HepG2 (cell line): Measurements from ENCODE around the gene CBFA2T2. TPM values are rescaled to one million over a fixed set of nuclear protein-coding genes. Genes with fewer than 3 reads are reported as not detected.

Experiments
- ATAC-seq: fragments of 200-7000 bp; cut with Tn5 transposase; 3 replicates; pipeline ENCODE4 v1.9.1; 2020; ENCODE audit warnings: mild to moderate bottlenecking, moderate library complexity
- BruUV-seq: library from RNA; stranded (reverse); fragments of 400-500 nt; replicated peaks from 2 replicates; lab custom pipeline; 2021; lab: Mats Ljungman, UMichigan
- CTCF ChIA-PET: fragments of 300-600 bp; formaldehyde crosslinking; extraction: SDS; loops from one replicate; lab custom pipeline; 2021; ENCODE audit warnings: low total read pairs, inconsistent platforms, low intra/inter-chr PET ratio; lab: Yijun Ruan, JAX
- POLR2A ChIA-PET: fragments of 350-600 bp; sonication (Branson Sonifier 250); formaldehyde crosslinking; loops from one replicate; lab custom pipeline; 2020; ENCODE audit warnings: antibody characterized with exemption, inconsistent platforms; lab: Yijun Ruan, JAX
- DNase-seq: peaks from one replicate; pipeline ENCODE4 v3.0.0-alpha.2; 2015; ENCODE audit warnings: low spot score
- FAIRE-seq: peaks from 3 replicates; lab custom pipeline; 2011; peaks lifted over from hg19 to GRCh38; lab: Jason Lieb, UNC
- H2AFZ ChIP-seq: one replicate; pipeline ENCODE4 v1.6.1; 2011; ENCODE audit warnings: low read length, inconsistent platforms
- H3K27ac ChIP-seq: fragments of 300-600 bp; 3 replicates; pipeline ENCODE4 v1.8.0; 2011; ENCODE audit warnings: mixed run types, mild to moderate bottlenecking, mixed read lengths, low read length, inconsistent platforms; ENCODE audit not compliant: insufficient read depth; ENCODE audit errors: extremely low read length
- H3K27me3 ChIP-seq, 2 experiments: fragments of 200-600 bp in 1 of 2; 2 replicates in 1 of 2; 3 replicates in 1 of 2; pipeline versions ENCODE4 v1.6.0 to v1.8.0; 2011; ENCODE audit warnings: low read length in 2 of 2, mild to moderate bottlenecking in 2 of 2, moderate library complexity in 2 of 2, inconsistent platforms in 1 of 2; ENCODE audit not compliant: insufficient read depth in 2 of 2, control insufficient read depth in 1 of 2
- H3K36me3 ChIP-seq, 2 experiments: fragments of 200-600 bp in 1 of 2; replicated peaks in 1 of 2; 2 replicates in 1 of 2; 3 replicates in 1 of 2; pipeline versions ENCODE4 v1.5.1 to v1.8.0; 2011; ENCODE audit warnings: low read length in 2 of 2, inconsistent platforms in 1 of 2; ENCODE audit not compliant: insufficient read depth in 2 of 2, control insufficient read depth in 1 of 2
- H3K4me1 ChIP-seq: 2 replicates; pipeline ENCODE4 v1.5.1; 2012; ENCODE audit warnings: low read length, inconsistent platforms; ENCODE audit not compliant: insufficient read depth
- H3K4me2 ChIP-seq: 2 replicates; pipeline ENCODE4 v1.6.0; 2011; ENCODE audit warnings: low read depth, low read length, inconsistent platforms
- H3K4me3 ChIP-seq, 3 experiments: fragments of 200-600 bp in 1 of 3; sonication (generic), shearing (Covaris generic) in 1 of 3; replicated peaks in 1 of 3; 2 replicates each; pipeline ENCODE4 v1.5.1; 2011 to 2016; ENCODE audit warnings: low read length in 3 of 3, inconsistent platforms in 2 of 3, low read depth in 2 of 3, mild to moderate bottlenecking in 2 of 3, control low read depth in 1 of 3, mixed read lengths in 1 of 3; ENCODE audit not compliant: insufficient read depth in 1 of 3
- H3K79me2 ChIP-seq: one replicate; pipeline ENCODE4 v1.6.1; 2011; ENCODE audit warnings: low read length, inconsistent platforms; ENCODE audit not compliant: insufficient read depth
- H3K9ac ChIP-seq: 2 replicates; pipeline ENCODE4 v1.6.0; 2011; ENCODE audit warnings: mild to moderate bottlenecking, low read depth, low read length, inconsistent platforms; ENCODE audit not compliant: insufficient read depth
- H3K9me3 ChIP-seq: 2 replicates; pipeline ENCODE4 v1.5.1; 2012; ENCODE audit warnings: mild to moderate bottlenecking, low read length
- H4K20me1 ChIP-seq: 2 replicates; pipeline ENCODE4 v1.6.0; 2011; ENCODE audit warnings: inconsistent platforms, mild to moderate bottlenecking, low read length, moderate library complexity; ENCODE audit not compliant: insufficient read depth
- PHF5A ChIP-seq: IDR thresholded peaks from one replicate; pipeline ENCODE4 v1.6.1; 2018; ENCODE audit warnings: low read depth, missing genetic modification reagents; ENCODE audit not compliant: unreplicated experiment
- ZNF121 ChIP-seq: sonication (generic); formaldehyde crosslinking; IDR thresholded peaks from 2 replicates; pipeline ENCODE4 v1.5.0; 2020; ENCODE audit warnings: mild to moderate bottlenecking, missing genetic modification reagents
- WGBS: methylation state at CpG from one replicate; pipeline ENCODE4 v1.1.6; 2017; ENCODE audit warnings: low lambda C conversion rate; 5-methylcytosine and 5-hydroxymethylcytosine counted together
- in situ Hi-C: cut with HindIII; loops from 2 replicates; pipeline ENCODE4 v1.10.0; 2017; ENCODE audit warnings: low pct_unique_long_range_greater_than_20kb; ENCODE audit not compliant: extremely low pct_ligation_motif_present
- intact Hi-C: fragments of 100-400 bp; cut with micrococcal nuclease; formaldehyde crosslinking; loops from one replicate; pipeline ENCODE4 v1.10.0; 2022; ENCODE audit not compliant: unreplicated experiment
- polyA plus RNA-seq, 8 experiments: library from polyadenylated mRNA; depleted of rRNA in 3 of 8; stranded (reverse) in 7 of 8; unstranded in 1 of 8; fragments of >200 nt; fragmentation: Illumina TruSeq in 4 of 8; extraction: Trizol in 4 of 8; gene quantifications; 2 replicates each; pipeline versions ENCODE4 v1.2.1 to v1.2.3, GENCODE V29; 2011 to 2016; ENCODE audit warnings: low read depth in 4 of 8, missing spikeins in 1 of 8, mixed read lengths in 1 of 8; ENCODE audit not compliant: insufficient read depth in 1 of 8
- total RNA-seq, 5 experiments: library from RNA; depleted of rRNA; stranded (reverse); fragments of >200 nt; fragmentation: Illumina TruSeq; extraction: Trizol; gene quantifications; 2 replicates each; pipeline ENCODE4 v1.2.3, GENCODE V29; 2016; ENCODE audit warnings: low read depth in 1 of 5
- TF ChIP-seq, protein P1 (sequence below): sonication (generic); formaldehyde crosslinking; IDR thresholded peaks from 2 replicates; pipeline ENCODE4 v1.9.0; 2021; ENCODE audit warnings: missing genetic modification reagents, borderline replicate concordance
- TF ChIP-seq, protein P2 (sequence below): sonication (generic); formaldehyde crosslinking; conservative IDR thresholded peaks from 2 replicates; pipeline ENCODE4 v1.8.0; 2022; ENCODE audit warnings: mild to moderate bottlenecking, moderate library complexity, missing genetic modification reagents
- TF ChIP-seq, protein P3 (sequence below): sonication (generic); formaldehyde crosslinking; IDR thresholded peaks from 2 replicates; pipeline ENCODE4 v1.4.0; 2020; ENCODE audit warnings: missing genetic modification reagents
- TF ChIP-seq, protein P4 (sequence below): sonication (generic); formaldehyde crosslinking; IDR thresholded peaks from 2 replicates; pipeline ENCODE4 v1.4.0; 2020; ENCODE audit warnings: mild to moderate bottlenecking, missing genetic modification reagents

CBFA2T2 gene
- total and polyA plus RNA-seq, 2 of the 13 experiments (the other 11 are each of a cell fraction or from before 2014, with no cell fraction given), result 6.3 to 21.2 TPM

DNA sequence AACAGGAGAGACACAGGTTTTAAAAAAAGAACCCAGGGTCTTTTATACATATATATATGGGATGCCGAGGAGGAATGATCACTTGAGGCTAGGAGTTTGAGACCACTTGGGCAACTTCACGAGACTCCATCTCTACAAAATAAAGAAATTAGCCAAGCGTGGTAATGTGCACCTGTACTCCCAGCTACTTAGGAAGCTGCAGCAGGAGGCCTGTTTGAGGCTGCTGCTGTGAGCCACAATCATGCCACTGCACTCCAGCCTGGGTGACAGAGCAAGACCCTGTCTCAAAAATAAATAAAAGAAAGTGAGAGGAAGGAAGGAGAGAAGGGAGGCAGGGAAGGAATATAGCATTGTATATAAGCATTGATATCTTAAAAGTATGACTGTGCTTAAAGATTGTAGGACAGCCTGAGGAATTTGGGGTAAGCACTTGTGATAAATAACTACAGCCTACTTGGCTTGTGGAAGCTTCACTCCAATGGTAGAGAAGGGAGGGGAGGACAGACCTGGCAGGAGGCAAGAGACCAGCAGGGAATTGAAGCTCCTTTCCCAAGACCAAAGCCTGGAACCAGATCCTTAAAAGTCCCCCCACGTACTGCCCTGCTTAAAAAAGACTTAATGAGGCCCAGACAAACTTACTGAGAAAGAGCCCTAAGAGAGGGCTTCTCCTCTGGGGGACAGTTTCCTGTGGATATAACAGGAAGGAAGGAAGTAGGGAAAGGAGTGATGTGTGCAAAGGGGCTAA lies 43.8 kb upstream of the CBFA2T2 start:
- Histone ChIP-seq H3K9me3 (no peaks in the 10 kb centered on the region), H3K4me1 (peaks cover 46% of the 10 kb centered on the region), H3K4me2 (0 out of 2 replicates have a peak overlapping the region, but pooled peaks have one; percentile 1), H4K20me1 (no peaks in the 10 kb centered on the region), H3K9ac (no peak overlapping the region), H3K4me3 (no peak overlapping the region), H3K27me3 (peaks cover 0 to 13% of the 10 kb centered on the region in 2 experiments; a peak in 3 of 5 replicates), H3K79me2 (no peaks in the 10 kb centered on the region), H3K36me3 (no peaks in the 10 kb centered on the region), H2AFZ (no peak overlapping the region), H3K27ac (no peak overlapping the region)
- CTCF ChIA-PET, result no interaction called here
- FAIRE-seq, result no peak
- POLR2A ChIA-PET, result interaction anchor here (3.2 to 4.4 kb wide), 2 partner anchors 44 to 72 kb away, joined by 28 to 36 read pairs; partner anchors contain the start of gene CBFA2T2
- 44% methylated on average over 4 of the region's 4 CpGs for WGBS
- BruUV-seq, result no TSS peak
- no peak for DNase-seq
- in situ Hi-C loops (no loop called here), intact Hi-C loops (loop anchor here (10.0 kb wide), 1 partner anchor 289 kb away; the partner anchor contains the start of gene ZNF341)
- ATAC-seq, result no peak
- TF ChIP-seq ZNF121 (CRISPR knock-in tag), result no peak
- TF ChIP-seq, protein P1, sequence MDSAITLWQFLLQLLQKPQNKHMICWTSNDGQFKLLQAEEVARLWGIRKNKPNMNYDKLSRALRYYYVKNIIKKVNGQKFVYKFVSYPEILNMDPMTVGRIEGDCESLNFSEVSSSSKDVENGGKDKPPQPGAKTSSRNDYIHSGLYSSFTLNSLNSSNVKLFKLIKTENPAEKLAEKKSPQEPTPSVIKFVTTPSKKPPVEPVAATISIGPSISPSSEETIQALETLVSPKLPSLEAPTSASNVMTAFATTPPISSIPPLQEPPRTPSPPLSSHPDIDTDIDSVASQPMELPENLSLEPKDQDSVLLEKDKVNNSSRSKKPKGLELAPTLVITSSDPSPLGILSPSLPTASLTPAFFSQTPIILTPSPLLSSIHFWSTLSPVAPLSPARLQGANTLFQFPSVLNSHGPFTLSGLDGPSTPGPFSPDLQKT (CRISPR knock-in tag), result no peak
- TF ChIP-seq, protein P2, sequence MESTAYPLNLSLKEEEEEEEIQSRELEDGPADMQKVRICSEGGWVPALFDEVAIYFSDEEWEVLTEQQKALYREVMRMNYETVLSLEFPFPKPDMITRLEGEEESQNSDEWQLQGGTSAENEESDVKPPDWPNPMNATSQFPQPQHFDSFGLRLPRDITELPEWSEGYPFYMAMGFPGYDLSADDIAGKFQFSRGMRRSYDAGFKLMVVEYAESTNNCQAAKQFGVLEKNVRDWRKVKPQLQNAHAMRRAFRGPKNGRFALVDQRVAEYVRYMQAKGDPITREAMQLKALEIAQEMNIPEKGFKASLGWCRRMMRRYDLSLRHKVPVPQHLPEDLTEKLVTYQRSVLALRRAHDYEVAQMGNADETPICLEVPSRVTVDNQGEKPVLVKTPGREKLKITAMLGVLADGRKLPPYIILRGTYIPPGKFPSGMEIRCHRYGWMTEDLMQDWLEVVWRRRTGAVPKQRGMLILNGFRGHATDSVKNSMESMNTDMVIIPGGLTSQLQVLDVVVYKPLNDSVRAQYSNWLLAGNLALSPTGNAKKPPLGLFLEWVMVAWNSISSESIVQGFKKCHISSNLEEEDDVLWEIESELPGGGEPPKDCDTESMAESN (CRISPR knock-in tag), result no peak
- TF ChIP-seq, protein P3, sequence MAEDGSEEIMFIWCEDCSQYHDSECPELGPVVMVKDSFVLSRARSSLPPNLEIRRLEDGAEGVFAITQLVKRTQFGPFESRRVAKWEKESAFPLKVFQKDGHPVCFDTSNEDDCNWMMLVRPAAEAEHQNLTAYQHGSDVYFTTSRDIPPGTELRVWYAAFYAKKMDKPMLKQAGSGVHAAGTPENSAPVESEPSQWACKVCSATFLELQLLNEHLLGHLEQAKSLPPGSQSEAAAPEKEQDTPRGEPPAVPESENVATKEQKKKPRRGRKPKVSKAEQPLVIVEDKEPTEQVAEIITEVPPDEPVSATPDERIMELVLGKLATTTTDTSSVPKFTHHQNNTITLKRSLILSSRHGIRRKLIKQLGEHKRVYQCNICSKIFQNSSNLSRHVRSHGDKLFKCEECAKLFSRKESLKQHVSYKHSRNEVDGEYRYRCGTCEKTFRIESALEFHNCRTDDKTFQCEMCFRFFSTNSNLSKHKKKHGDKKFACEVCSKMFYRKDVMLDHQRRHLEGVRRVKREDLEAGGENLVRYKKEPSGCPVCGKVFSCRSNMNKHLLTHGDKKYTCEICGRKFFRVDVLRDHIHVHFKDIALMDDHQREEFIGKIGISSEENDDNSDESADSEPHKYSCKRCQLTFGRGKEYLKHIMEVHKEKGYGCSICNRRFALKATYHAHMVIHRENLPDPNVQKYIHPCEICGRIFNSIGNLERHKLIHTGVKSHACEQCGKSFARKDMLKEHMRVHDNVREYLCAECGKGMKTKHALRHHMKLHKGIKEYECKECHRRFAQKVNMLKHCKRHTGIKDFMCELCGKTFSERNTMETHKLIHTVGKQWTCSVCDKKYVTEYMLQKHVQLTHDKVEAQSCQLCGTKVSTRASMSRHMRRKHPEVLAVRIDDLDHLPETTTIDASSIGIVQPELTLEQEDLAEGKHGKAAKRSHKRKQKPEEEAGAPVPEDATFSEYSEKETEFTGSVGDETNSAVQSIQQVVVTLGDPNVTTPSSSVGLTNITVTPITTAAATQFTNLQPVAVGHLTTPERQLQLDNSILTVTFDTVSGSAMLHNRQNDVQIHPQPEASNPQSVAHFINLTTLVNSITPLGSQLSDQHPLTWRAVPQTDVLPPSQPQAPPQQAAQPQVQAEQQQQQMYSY, result no peak
- TF ChIP-seq, protein P4, sequence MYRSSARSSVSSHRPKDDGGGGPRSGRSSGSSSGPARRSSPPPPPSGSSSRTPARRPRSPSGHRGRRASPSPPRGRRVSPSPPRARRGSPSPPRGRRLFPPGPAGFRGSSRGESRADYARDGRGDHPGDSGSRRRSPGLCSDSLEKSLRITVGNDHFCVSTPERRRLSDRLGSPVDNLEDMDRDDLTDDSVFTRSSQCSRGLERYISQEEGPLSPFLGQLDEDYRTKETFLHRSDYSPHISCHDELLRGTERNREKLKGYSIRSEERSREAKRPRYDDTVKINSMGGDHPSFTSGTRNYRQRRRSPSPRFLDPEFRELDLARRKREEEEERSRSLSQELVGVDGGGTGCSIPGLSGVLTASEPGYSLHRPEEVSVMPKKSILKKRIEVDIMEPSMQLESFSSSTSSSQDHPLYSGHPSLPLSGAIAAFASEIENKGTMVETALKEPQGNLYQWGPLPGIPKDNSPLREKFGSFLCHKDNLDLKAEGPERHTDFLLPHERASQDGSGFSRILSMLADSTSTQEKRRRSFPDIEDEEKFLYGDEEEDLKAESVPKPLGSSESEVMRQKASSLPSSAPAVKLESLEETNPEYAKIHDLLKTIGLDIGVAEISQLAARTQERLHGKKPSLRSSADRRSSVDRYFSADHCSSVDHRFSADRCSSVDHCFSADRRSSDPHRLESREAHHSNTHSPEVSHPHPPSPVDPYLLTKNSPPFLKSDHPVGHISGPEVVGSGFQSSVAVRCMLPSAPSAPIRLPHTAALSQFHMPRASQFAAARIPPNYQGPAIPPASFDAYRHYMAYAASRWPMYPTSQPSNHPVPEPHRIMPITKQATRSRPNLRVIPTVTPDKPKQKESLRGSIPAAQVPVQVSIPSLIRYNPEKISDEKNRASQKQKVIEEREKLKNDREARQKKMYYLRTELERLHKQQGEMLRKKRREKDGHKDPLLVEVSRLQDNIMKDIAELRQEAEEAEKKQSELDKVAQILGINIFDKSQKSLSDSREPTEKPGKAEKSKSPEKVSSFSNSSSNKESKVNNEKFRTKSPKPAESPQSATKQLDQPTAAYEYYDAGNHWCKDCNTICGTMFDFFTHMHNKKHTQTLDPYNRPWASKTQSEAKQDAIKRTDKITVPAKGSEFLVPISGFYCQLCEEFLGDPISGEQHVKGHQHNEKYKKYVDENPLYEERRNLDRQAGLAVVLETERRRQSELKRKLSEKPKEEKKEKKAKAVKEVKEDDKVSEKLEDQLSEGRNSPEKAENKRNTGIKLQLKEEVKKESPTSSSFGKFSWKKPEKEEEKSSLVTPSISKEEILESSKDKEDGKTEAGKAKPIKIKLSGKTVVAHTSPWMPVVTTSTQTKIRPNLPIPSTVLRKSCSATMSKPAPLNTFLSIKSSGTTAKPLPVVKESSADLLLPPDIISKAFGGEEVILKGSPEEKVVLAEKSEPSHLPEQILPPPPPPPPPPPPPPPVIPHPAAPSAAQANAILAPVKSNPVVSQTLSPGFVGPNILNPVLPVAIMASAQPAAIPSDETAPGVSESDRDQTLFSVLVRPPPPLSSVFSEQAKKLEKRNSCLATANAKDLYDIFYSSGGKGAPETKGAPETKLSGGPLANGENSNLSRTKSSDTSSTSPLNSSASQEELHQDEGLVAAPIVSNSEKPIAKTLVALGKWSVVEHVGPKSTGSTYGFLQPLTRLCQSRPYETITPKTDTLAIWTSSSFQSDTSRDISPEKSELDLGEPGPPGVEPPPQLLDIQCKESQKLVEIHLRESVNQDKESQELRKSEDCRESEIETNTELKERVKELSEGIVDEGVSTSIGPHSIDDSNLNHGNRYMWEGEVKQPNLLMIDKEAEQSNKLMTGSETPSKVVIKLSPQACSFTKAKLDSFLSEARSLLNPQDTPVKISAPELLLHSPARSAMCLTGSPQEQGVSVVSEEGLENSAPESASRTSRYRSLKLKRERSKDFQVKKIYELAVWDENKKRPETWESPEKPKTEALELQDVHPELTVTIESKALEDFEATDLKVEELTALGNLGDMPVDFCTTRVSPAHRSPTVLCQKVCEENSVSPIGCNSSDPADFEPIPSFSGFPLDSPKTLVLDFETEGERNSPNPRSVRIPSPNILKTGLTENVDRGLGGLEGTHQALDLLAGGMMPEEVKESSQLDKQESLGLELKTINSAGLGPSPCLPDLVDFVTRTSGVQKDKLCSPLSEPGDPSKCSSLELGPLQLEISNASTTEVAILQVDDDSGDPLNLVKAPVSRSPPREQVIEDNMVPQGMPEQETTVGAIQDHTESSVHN (CRISPR knock-in tag), result no peak
- no peak for TF ChIP-seq PHF5A (CRISPR knock-in tag)
